Hepatocyte (in vitro differentiated cells): Measurements from ENCODE around the gene CEACAM19. TPM values are rescaled to one million over a fixed set of nuclear protein-coding genes. Genes with fewer than 3 reads are reported as not detected.

ENCODE experiments used
- DNase-seq: peaks from one replicate; pipeline ENCODE4 v3.0.0-alpha.2; 2016; ENCODE audit warnings: low spot score
- H2AFZ ChIP-seq: fragments of 200-600 bp; sonication (generic); 2 replicates; pipeline ENCODE4 v1.6.0; 2016; ENCODE audit warnings: antibody characterized with exemption, mild to moderate bottlenecking
- H3K27ac ChIP-seq: fragments of 200-600 bp; sonication (generic); 2 replicates; pipeline ENCODE4 v1.5.1; 2016; ENCODE audit warnings: mild to moderate bottlenecking
- H3K27me3 ChIP-seq: fragments of 200-600 bp; sonication (generic); 2 replicates; pipeline ENCODE4 v1.6.1; 2016
- H3K36me3 ChIP-seq: fragments of 200-600 bp; sonication (generic); replicated peaks from 2 replicates; pipeline ENCODE4 v1.5.1; 2016; ENCODE audit warnings: low read depth; ENCODE audit not compliant: insufficient read depth
- H3K4me1 ChIP-seq: fragments of 200-600 bp; sonication (generic); 2 replicates; pipeline ENCODE4 v1.5.1; 2016; ENCODE audit warnings: mild to moderate bottlenecking, moderate library complexity; ENCODE audit not compliant: insufficient read depth
- H3K4me2 ChIP-seq: fragments of 200-600 bp; sonication (generic); 2 replicates; pipeline ENCODE4 v1.6.0; 2016
- H3K4me3 ChIP-seq: fragments of 200-600 bp; sonication (generic); 2 replicates; pipeline ENCODE4 v1.5.1; 2016; ENCODE audit warnings: mild to moderate bottlenecking
- H3K79me2 ChIP-seq: fragments of 200-600 bp; sonication (generic); 2 replicates; pipeline ENCODE4 v1.6.0; 2017; ENCODE audit warnings: mild to moderate bottlenecking
- H3K9me2 ChIP-seq: fragments of 200-600 bp; sonication (generic); replicated peaks from 2 replicates; pipeline ENCODE4 v1.6.0; 2017; ENCODE audit warnings: mild to moderate bottlenecking; ENCODE audit not compliant: insufficient read depth
- H3K9me3 ChIP-seq: fragments of 200-600 bp; sonication (generic); 2 replicates; pipeline ENCODE4 v1.5.1; 2016; ENCODE audit warnings: low read depth, mild to moderate bottlenecking
- H4K20me1 ChIP-seq: fragments of 200-600 bp; sonication (generic); 2 replicates; pipeline ENCODE4 v1.6.0; 2016; ENCODE audit warnings: mild to moderate bottlenecking; ENCODE audit not compliant: insufficient read depth, poor library complexity, severe bottlenecking
- CTCF ChIP-seq: fragments of 200-600 bp; sonication (generic); IDR thresholded peaks from 2 replicates; pipeline ENCODE4 v1.5.1; 2016; ENCODE audit warnings: antibody characterized with exemption, mild to moderate bottlenecking; ENCODE audit not compliant: poor library complexity
- EZH2 ChIP-seq: fragments of 200-600 bp; sonication (generic); IDR thresholded peaks from 2 replicates; pipeline ENCODE4 v1.6.1; 2016; ENCODE audit warnings: antibody characterized with exemption, mild to moderate bottlenecking, borderline replicate concordance
- EZH2phosphoT487 ChIP-seq: fragments of 200-600 bp; sonication (generic); IDR thresholded peaks from one replicate; pipeline ENCODE4 v1.6.1; 2018; ENCODE audit warnings: antibody characterized with exemption, mild to moderate bottlenecking, low read depth, moderate library complexity; ENCODE audit not compliant: unreplicated experiment, severe bottlenecking
- WGBS: methylation state at CpG from one replicate; pipeline ENCODE4 v1.1.6; 2016; ENCODE audit warnings: low lambda C conversion rate; ENCODE audit errors: missing lambda C conversion rate; 5-methylcytosine and 5-hydroxymethylcytosine counted together
- polyA plus RNA-seq: library from polyadenylated mRNA; unstranded; fragments of >200 nt; fragmentation: Nextera tagmentation; extraction: Ambion mirVana; gene quantifications from 2 replicates; pipeline ENCODE4 v1.2.1, GENCODE V29; 2016
- total RNA-seq: library from RNA; depleted of rRNA; stranded (reverse); fragments of >200 nt; gene quantifications from 2 replicates; pipeline ENCODE4 v1.2.3, GENCODE V29; 2014

CEACAM19 gene
- total and polyA plus RNA-seq, 2 experiments from 2014 or later: 2.8 to 5.6 TPM

GRCh38 chr19:44644402-44645016, 26.8 kb upstream of the CEACAM19 start:
- H4K20me1 ChIP-seq: peaks cover 23% of the 10 kb centered on the region
- H3K4me1 ChIP-seq: peaks cover 20% of the 10 kb centered on the region
- no peaks in the 10 kb centered on the region for H3K27me3 ChIP-seq
- H3K36me3 ChIP-seq: no peaks in the 10 kb centered on the region
- peak overlapping the region; percentile 54 for H2AFZ ChIP-seq
- H3K9me2 ChIP-seq: no peaks in the 10 kb centered on the region
- H3K27ac ChIP-seq: peak overlapping the region; percentile 96
- 5% methylated on average over 12 of the region's 13 CpGs for WGBS
- no peak for TF ChIP-seq EZH2
- TF ChIP-seq EZH2phosphoT487: no peak
- no peak for TF ChIP-seq CTCF
- peaks cover 47% of the 10 kb centered on the region for H3K79me2 ChIP-seq
- DNase-seq: peak; percentile 70
- H3K9me3 ChIP-seq: no peaks in the 10 kb centered on the region
- H3K4me2 ChIP-seq: peak overlapping the region; percentile 74
- H3K4me3 ChIP-seq: peak overlapping the region; percentile 66

- Histone ChIP-seq H3K9me2 (no peaks in the 10 kb centered on the region), H3K79me2 (peaks cover 57% of the 10 kb centered on the region), H4K20me1 (peaks cover 23% of the 10 kb centered on the region), H3K4me2 (peak overlapping the region; percentile 70), H3K36me3 (no peaks in the 10 kb centered on the region), H3K9me3 (no peaks in the 10 kb centered on the region), H3K27ac (peak overlapping the region; percentile 42), H3K4me3 (peak overlapping the region; percentile 28), H3K27me3 (no peaks in the 10 kb centered on the region), H2AFZ (no peak overlapping the region), H3K4me1 (peaks cover 10% of the 10 kb centered on the region)
- 80% methylated on average over 6 of the region's 8 CpGs for WGBS
- DNase-seq: no peak
- TF ChIP-seq EZH2phosphoT487 (no peak), CTCF (no peak), EZH2 (no peak)
These were observed 25.8 kb upstream of the CEACAM19 start for GRCh38 chr19:44645407-44646048.

GRCh38 chr19:44646049-44646416, 25.2 kb upstream of the CEACAM19 start:
- no peaks in the 10 kb centered on the region for H3K9me2 ChIP-seq
- peak overlapping the region; percentile 28 for H3K4me3 ChIP-seq
- H3K4me2 ChIP-seq: peak overlapping the region; percentile 70
- peaks cover 5% of the 10 kb centered on the region for H3K4me1 ChIP-seq
- H3K79me2 ChIP-seq: peaks cover 62% of the 10 kb centered on the region
- H3K9me3 ChIP-seq: no peaks in the 10 kb centered on the region
- DNase-seq: no peak
- TF ChIP-seq EZH2: no peak
- peak overlapping the region; percentile 42 for H3K27ac ChIP-seq
- no peaks in the 10 kb centered on the region for H3K27me3 ChIP-seq
- no peaks in the 10 kb centered on the region for H3K36me3 ChIP-seq
- H2AFZ ChIP-seq: no peak overlapping the region
- 100% methylated on average over 3 of the region's 3 CpGs for WGBS
- peaks cover 23% of the 10 kb centered on the region for H4K20me1 ChIP-seq

DNA sequence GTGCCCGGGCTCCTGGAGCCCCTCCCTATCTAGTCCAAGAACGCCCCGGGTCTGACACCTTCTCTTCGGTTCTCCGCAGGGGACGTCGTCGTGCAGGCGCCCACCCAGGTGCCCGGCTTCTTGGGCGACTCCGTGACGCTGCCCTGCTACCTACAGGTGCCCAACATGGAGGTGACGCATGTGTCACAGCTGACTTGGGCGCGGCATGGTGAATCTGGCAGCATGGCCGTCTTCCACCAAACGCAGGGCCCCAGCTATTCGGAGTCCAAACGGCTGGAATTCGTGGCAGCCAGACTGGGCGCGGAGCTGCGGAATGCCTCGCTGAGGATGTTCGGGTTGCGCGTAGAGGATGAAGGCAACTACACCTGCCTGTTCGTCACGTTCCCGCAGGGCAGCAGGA, 24.1 kb upstream of the CEACAM19 start:
- WGBS: 93% methylated on average over 30 of the region's 31 CpGs
- H3K79me2 ChIP-seq: peaks cover 66% of the 10 kb centered on the region
- no peaks in the 10 kb centered on the region for H3K36me3 ChIP-seq
- no peak overlapping the region for H2AFZ ChIP-seq
- H3K27me3 ChIP-seq: no peaks in the 10 kb centered on the region
- TF ChIP-seq EZH2phosphoT487 (no peak), EZH2 (no peak), CTCF (no peak)
- no peak overlapping the region for H3K4me3 ChIP-seq
- peak overlapping the region; percentile 12 for H3K27ac ChIP-seq
- H3K4me1 ChIP-seq: peaks cover 4% of the 10 kb centered on the region
- no peaks in the 10 kb centered on the region for H3K9me3 ChIP-seq
- H4K20me1 ChIP-seq: peaks cover 23% of the 10 kb centered on the region
- peak overlapping the region; percentile 70 for H3K4me2 ChIP-seq
- DNase-seq: no peak
- no peaks in the 10 kb centered on the region for H3K9me2 ChIP-seq
